HAP-1 (cell line): Measurements from ENCODE around the gene FEM1C.
A peak's percentile ranks its signal among the peaks of the same experiment; 100 is the strongest.

Experiments
- DNase-seq, 2 experiments: peaks; one replicate each; pipeline ENCODE4 v3.0.0-alpha.2; 2016 to 2020; ENCODE audit warnings: low spot score in 2 of 2
- H3K27me3 ChIP-seq: fragments of 250-450 bp; sonication (Bioruptor Pico); 2 replicates; pipeline ENCODE4 v1.5.1; 2020; ENCODE audit warnings: low read depth, mild to moderate bottlenecking, moderate library complexity
- H3K36me3 ChIP-seq: fragments of 250-450 bp; sonication (Bioruptor Pico); replicated peaks from 2 replicates; pipeline ENCODE4 v1.5.1; 2020; ENCODE audit warnings: mild to moderate bottlenecking
- H3K4me1 ChIP-seq: fragments of 250-450 bp; sonication (Bioruptor Pico); 2 replicates; pipeline ENCODE4 v1.5.1; 2020; ENCODE audit warnings: mild to moderate bottlenecking
- H3K4me3 ChIP-seq: fragments of 250-450 bp; sonication (Bioruptor Pico); 2 replicates; pipeline ENCODE4 v1.5.1; 2020; ENCODE audit warnings: mild to moderate bottlenecking, moderate library complexity
- H3K9me3 ChIP-seq: fragments of 250-450 bp; sonication (Bioruptor Pico); 2 replicates; pipeline ENCODE4 v1.5.1; 2020; ENCODE audit warnings: mild to moderate bottlenecking, moderate library complexity
- in situ Hi-C: fragments of 300-500 bp; cut with MboI; formaldehyde crosslinking; loops from 3 replicates; pipeline ENCODE4 v1.14.3; 2020; ENCODE audit warnings: low sequenced_read_pairs, inconsistent platforms, mixed read lengths

The FEM1C gene

GRCh38 chr5:115472271-115473025 lies 72.1 kb downstream of the FEM1C start:
- H3K36me3 ChIP-seq = no peaks in the 10 kb centered on the region
- in situ Hi-C loops = no loop called here
- peaks cover 13% of the 10 kb centered on the region for H3K4me1 ChIP-seq

GRCh38 chr5:115471345-115472063 lies 73.1 kb downstream of the FEM1C start:
- no peak for DNase-seq
- H3K9me3 ChIP-seq = no peaks in the 10 kb centered on the region
- in situ Hi-C loops = no loop called here
- H3K4me1 ChIP-seq = peaks cover 13% of the 10 kb centered on the region
- no peaks in the 10 kb centered on the region for H3K27me3 ChIP-seq
- no peak overlapping the region for H3K4me3 ChIP-seq
- no peaks in the 10 kb centered on the region for H3K36me3 ChIP-seq

More at GRCh38 chr5:115472271-115473025, 72.1 kb downstream of the FEM1C start:
- peak; percentile 78 to 90 for DNase-seq
- Histone ChIP-seq H3K27me3 (no peaks in the 10 kb centered on the region), H3K4me3 (no peak overlapping the region), H3K9me3 (no peaks in the 10 kb centered on the region)

- Histone ChIP-seq H3K4me1 (peaks cover 13% of the 10 kb centered on the region), H3K36me3 (no peaks in the 10 kb centered on the region), H3K4me3 (no peak overlapping the region), H3K9me3 (no peaks in the 10 kb centered on the region), H3K27me3 (no peaks in the 10 kb centered on the region)
- DNase-seq = no peak
- in situ Hi-C loops = no loop called here
Observed at GRCh38 chr5:115470921-115471320, 73.7 kb downstream of the FEM1C start.
